MM.1S (cell line): ENCODE data around the gene NR1H2.
A peak's percentile ranks its signal among the peaks of the same experiment; 100 is the strongest.

Experiments
- DNase-seq: peaks from one replicate; pipeline ENCODE4 v3.0.0-alpha.2; 2015
- H2AFZ ChIP-seq: fragments of 300-600 bp; sonication (generic); 2 replicates; pipeline ENCODE4 v1.6.0; 2016; ENCODE audit warnings: antibody characterized with exemption, low read length
- H3F3A ChIP-seq: fragments of 300-600 bp; sonication (generic); 2 replicates; pipeline ENCODE4 v1.6.1; 2016; ENCODE audit warnings: mild to moderate bottlenecking, antibody characterized with exemption, low read length, moderate library complexity, mixed read lengths; ENCODE audit not compliant: insufficient read depth
- H3K27ac ChIP-seq: fragments of 300-600 bp; sonication (generic); 2 replicates; pipeline ENCODE4 v1.5.1; 2016; ENCODE audit warnings: mild to moderate bottlenecking, low read length
- H3K27me3 ChIP-seq: fragments of 300-600 bp; sonication (generic); replicated peaks from 2 replicates; pipeline ENCODE4 v1.6.0; 2016; ENCODE audit warnings: low read length; ENCODE audit not compliant: insufficient read depth
- H3K36me3 ChIP-seq: fragments of 300-600 bp; sonication (generic); replicated peaks from 2 replicates; pipeline ENCODE4 v1.6.1; 2016; ENCODE audit warnings: mild to moderate bottlenecking, low read length, mixed read lengths; ENCODE audit not compliant: insufficient read depth
- H3K4me1 ChIP-seq: fragments of 300-600 bp; sonication (generic); 2 replicates; pipeline ENCODE4 v1.6.1; 2016; ENCODE audit warnings: low read length, mixed read lengths
- H3K4me2 ChIP-seq: fragments of 300-600 bp; sonication (generic); 2 replicates; pipeline ENCODE4 v1.6.0; 2016; ENCODE audit warnings: low read depth, low read length
- H3K4me3 ChIP-seq: fragments of 300-600 bp; sonication (generic); 2 replicates; pipeline ENCODE4 v1.5.1; 2016; ENCODE audit warnings: low read length, mixed read lengths
- H3K79me2 ChIP-seq: fragments of 300-600 bp; sonication (generic); 2 replicates; pipeline ENCODE4 v1.6.1; 2016; ENCODE audit warnings: mixed run types, low read length, mixed read lengths
- H3K9ac ChIP-seq: fragments of 300-600 bp; sonication (generic); 2 replicates; pipeline ENCODE4 v1.6.1; 2016; ENCODE audit warnings: low read length, mixed read lengths
- H3K9me2 ChIP-seq: fragments of 300-600 bp; sonication (generic); replicated peaks from 2 replicates; pipeline ENCODE4 v1.6.1; 2016; ENCODE audit warnings: mild to moderate bottlenecking, low read length, mixed read lengths; ENCODE audit not compliant: insufficient read depth
- H3K9me3 ChIP-seq: fragments of 300-600 bp; sonication (generic); replicated peaks from 2 replicates; pipeline ENCODE4 v1.6.1; 2016; ENCODE audit warnings: mild to moderate bottlenecking, low read length, mixed read lengths; ENCODE audit not compliant: insufficient read depth
- H4K20me1 ChIP-seq: fragments of 300-600 bp; sonication (generic); 2 replicates; pipeline ENCODE4 v1.6.1; 2016; ENCODE audit warnings: mild to moderate bottlenecking, low read length, moderate library complexity, mixed read lengths; ENCODE audit not compliant: insufficient read depth
- CTCF ChIP-seq: fragments of 300-600 bp; sonication (generic); IDR thresholded peaks from 2 replicates; pipeline ENCODE4 v1.5.1; 2016; ENCODE audit warnings: antibody characterized with exemption, low read length, mixed read lengths
- EZH2 ChIP-seq: fragments of 300-600 bp; sonication (generic); optimal IDR thresholded peaks from 2 replicates; pipeline ENCODE3; 2017; ENCODE audit warnings: low read depth, mild to moderate bottlenecking, antibody characterized with exemption, low read length, mixed read lengths
- EZH2phosphoT487 ChIP-seq: fragments of 300-600 bp; sonication (generic); IDR thresholded peaks from 2 replicates; pipeline ENCODE4 v1.6.1; 2018; ENCODE audit warnings: antibody characterized with exemption, low read length

The NR1H2 gene

GRCh38 chr19:50423279-50424113, 47.2 kb downstream of the NR1H2 start:
- no peak for DNase-seq
- Histone ChIP-seq H3K9me2 (no peaks in the 10 kb centered on the region), H3K36me3 (no peaks in the 10 kb centered on the region), H4K20me1 (no peaks in the 10 kb centered on the region), H2AFZ (no peak overlapping the region), H3K4me2 (no peak overlapping the region), H3K27me3 (peaks cover 18% of the 10 kb centered on the region), H3K27ac (no peak overlapping the region), H3K4me1 (peaks cover 22% of the 10 kb centered on the region), H3K79me2 (no peaks in the 10 kb centered on the region), H3F3A (no peaks in the 10 kb centered on the region), H3K4me3 (no peak overlapping the region), H3K9me3 (no peaks in the 10 kb centered on the region), H3K9ac (no peak overlapping the region)
- TF ChIP-seq CTCF (no peak), EZH2 (no peak), EZH2phosphoT487 (no peak)

- Histone ChIP-seq H3K27me3 (peaks cover 28% of the 10 kb centered on the region), H3K79me2 (no peaks in the 10 kb centered on the region), H3K27ac (no peak overlapping the region), H3K4me2 (no peak overlapping the region), H3K36me3 (no peaks in the 10 kb centered on the region), H4K20me1 (no peaks in the 10 kb centered on the region), H3K4me3 (no peak overlapping the region), H3K4me1 (peaks cover 9% of the 10 kb centered on the region; the same call in 1 of the 2 replicates), H3K9me3 (no peaks in the 10 kb centered on the region), H2AFZ (no peak overlapping the region), H3K9me2 (no peaks in the 10 kb centered on the region), H3K9ac (no peak overlapping the region), H3F3A (no peaks in the 10 kb centered on the region)
- TF ChIP-seq EZH2 (no peak), EZH2phosphoT487 (no peak), CTCF (no peak)
- no peak for DNase-seq
These were observed 49.3 kb downstream of the NR1H2 start for GRCh38 chr19:50425581-50425980.

- Histone ChIP-seq H3K79me2 (no peaks in the 10 kb centered on the region), H3K4me1 (peaks cover 11% of the 10 kb centered on the region), H3K36me3 (no peaks in the 10 kb centered on the region), H3K27ac (no peak overlapping the region), H3F3A (no peaks in the 10 kb centered on the region), H3K9me2 (no peaks in the 10 kb centered on the region), H2AFZ (no peak overlapping the region), H4K20me1 (no peaks in the 10 kb centered on the region), H3K4me3 (no peak overlapping the region), H3K4me2 (peak overlapping the region; percentile 58; the same call in 1 of the 2 replicates), H3K27me3 (peaks cover 38% of the 10 kb centered on the region), H3K9ac (no peak overlapping the region), H3K9me3 (no peaks in the 10 kb centered on the region)
- TF ChIP-seq CTCF (no peak), EZH2 (no peak), EZH2phosphoT487 (no peak)
- no peak for DNase-seq
These were observed 51.2 kb downstream of the NR1H2 start for GRCh38 chr19:50427318-50427925.
